HL-60/S4 treated with phorbol 12-myristate 13-acetate at 8.2 ng/mL for 4 days and 3 days (cell line): ENCODE results near the gene PEMT.

ENCODE experiments used
- in situ Hi-C: fragments of 300-500 bp; cut with MboI; formaldehyde crosslinking; loops from 2 replicates; pipeline ENCODE4 v1.15.0; 2022; ENCODE audit warnings: low sequenced_read_pairs

The PEMT gene

DNA sequence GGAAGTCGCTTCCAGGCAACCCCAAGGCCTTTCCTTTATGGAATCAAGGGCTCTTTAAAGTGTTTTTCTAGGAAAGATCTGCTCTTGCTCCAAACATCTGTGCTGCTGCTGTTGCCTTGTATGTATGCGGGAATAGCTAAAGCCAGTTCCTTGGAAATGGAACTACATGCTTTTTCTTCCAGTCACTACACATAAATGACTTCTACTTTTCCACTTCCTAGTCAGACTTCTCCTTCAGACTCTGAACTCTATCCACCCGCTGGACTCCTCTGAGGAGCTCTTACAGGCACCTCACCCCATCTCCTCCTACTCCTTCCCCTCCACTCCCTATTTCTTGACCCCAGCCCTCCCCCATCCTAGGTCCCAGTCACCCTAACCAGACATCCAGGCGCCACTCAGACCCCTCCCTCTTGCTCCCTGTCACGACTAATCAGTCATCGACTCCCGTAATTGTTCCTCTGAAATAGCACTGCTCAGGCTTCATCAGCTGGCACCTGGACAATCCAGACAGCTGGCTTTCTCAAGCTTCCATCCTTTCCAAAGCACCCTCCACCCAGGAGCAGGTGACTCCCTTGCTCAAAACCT is 15.0 kb upstream of the PEMT start:
- in situ Hi-C loops: no loop called here

DNA sequence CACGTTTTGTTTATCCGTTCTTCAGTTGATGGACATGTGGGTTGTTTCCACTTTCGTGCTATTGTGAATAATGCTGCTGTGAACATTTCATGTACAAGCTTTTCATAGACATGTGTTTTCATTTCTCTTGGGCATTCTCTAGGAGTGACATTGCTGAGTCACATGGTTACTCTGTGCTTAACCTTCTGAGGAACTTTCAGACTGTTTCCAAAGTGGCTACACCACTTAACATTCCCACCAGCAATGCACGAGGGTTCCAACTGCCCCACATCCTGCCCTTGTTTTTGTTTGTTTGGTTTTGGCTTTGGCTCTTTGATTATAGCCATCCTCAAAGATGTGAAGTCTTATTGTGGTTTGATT is 14.2 kb upstream of the PEMT start:
- in situ Hi-C loops: no loop called here

DNA sequence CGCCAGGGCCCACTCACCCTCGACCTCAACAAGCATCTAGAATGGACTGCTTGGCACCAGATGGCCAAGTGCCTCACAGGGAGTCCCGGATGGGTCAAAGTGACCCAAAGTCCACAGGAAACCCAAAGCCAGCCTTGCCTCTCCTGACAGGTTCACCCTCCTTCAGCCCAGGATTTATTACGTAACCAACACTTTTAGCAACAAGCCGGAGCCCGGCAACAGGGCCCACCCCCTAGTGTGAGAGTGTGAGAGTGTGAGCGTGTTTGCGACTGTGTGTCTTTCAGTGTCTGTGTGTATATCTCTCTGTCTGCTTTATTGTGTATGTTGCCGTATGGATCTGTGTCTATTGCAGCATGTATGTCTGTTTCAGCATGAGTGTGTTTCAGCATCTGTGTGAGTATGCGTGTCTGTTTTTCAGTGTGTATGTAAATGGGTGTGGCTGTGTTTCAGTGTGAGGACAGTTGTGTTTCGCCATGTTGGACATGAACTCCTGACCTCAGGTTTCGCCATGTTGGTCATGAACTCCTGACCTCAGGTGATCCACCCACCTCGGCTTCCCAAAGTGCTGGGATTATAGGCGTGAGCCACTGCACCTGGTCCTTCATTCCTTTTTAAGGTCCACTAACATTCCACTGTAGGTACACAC is 13.7 kb upstream of the PEMT start:
- in situ Hi-C loops: no loop called here

DNA sequence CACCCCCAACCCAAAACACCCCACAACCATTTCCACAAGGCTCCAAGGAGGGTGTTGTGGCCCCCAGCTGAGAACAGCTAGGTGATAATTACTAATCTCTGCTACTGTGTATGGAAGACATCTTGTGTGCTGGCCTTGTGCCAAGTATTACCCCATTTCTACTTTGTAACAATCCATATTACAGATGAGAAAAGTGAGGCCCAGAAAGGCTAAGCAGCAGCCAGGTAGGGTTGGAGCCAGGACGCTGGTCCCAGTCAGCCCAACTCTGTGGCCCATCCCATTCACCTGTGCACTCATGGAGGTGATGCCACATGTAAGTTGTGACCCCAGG is 12.4 kb upstream of the PEMT start:
- in situ Hi-C loops: no loop called here

DNA sequence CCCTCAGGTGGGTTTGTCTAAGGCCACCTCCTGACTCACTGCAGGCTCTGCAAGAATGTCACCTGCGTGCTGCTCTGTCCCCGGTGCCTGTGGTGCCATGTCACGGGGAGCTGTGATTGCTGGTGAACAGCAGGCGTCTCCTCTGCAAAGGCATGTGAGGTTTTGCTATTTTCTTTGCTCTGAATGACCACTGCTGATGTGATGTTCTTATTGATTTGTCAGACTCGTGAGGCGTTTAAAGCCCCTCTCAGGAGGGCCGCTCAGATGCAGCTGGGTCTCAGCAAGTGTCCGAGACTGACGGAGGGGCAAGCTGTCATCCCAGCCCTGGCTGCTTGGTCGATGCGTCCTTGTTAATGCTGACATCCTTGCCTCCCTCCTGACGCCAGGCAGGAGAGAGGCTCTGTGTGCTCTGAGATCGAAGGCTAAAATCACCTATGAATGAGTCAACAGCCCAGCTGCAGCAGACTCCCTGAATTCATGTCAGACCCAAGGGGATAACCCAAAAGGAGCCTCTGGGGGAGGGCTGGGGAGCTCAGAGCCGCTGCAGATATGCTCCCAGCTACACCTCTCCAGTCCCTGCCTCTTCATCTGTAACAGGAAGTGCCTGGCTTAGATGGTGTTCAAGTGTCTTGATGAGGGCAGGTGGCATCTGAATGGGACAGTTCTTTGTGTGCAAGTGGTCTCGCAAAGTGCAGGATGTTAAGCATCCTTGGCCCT is 11.8 kb upstream of the PEMT start:
- in situ Hi-C loops: no loop called here

DNA sequence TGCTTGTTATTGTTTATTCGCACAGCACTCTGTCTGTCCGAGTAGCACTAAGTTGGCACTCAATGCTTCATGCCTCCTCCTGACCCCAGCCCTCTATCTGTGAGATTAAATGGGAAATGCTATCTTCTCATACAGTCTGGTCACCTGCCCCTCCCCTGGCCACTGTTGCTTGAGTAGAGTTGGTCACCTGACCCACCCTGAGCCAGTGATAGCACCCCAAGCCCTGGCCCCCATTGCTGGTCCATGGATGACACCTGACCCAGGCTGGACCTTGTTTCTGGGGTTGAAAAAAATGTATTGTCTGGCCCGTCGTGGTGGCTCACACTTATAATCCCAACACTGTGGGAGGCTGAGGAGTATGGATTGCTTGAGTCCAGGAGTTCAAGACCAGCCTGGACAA is 8.5 kb upstream of the PEMT start:
- in situ Hi-C loops: no loop called here

DNA sequence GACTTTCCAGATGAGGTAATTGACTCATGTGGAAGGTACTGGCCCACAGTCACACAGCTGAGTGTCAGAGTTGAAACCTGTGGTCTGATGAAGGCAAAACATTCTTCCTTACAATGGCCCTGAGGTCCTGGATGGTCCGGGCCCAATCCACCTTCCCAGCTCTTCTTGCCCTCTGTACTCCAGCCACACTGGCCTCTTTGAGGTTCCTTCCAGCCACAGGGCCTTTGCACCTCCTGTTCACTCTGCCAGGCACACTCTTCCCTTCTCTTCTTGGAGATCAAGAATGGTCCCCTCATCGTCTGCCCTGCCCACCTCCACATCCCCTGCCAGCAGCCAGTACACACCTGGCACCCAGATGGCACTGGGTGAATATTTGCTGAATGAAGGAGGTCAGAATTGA is 6.5 kb upstream of the PEMT start:
- in situ Hi-C loops: no loop called here

DNA sequence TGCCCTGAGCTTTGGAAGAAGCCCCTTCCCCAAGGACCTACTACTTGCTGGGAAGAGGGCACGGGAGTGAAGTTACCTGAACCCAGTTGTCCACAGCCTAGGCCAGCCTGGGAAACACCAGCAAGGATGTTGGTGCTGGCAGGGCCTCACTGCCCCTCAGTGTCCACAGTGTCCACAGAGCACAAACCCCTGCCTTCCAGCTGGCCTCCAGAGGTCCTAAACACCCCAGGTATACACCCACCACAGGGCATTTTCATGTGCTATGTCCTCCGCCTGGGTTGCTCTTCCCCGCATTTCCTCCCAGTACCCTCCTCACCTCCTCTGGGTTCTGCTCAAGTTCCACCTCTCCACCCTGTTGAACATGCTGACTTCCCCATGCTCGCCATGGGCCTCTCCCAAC is 4.2 kb upstream of the PEMT start:
- in situ Hi-C loops: no loop called here

DNA sequence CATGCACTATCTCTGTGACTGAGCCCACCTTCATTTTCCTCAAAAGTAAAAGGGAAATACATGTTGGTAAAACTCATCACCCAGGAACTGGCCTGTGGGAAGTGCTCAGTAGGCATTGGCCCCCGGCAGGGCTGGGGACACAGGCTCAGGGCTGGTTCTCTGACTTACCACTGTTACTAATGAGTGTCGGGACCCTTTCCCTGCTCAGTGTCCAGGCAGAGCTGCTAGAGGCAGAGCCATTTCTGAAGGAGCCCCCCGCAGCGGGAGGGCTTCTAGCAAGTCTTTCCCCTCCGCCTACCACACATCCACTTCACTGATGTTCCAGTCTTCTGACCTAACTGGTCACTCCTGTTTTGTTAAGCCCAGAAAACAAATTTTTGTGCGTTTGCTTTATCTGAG is 1.7 kb upstream of the PEMT start:
- in situ Hi-C loops: no loop called here

DNA sequence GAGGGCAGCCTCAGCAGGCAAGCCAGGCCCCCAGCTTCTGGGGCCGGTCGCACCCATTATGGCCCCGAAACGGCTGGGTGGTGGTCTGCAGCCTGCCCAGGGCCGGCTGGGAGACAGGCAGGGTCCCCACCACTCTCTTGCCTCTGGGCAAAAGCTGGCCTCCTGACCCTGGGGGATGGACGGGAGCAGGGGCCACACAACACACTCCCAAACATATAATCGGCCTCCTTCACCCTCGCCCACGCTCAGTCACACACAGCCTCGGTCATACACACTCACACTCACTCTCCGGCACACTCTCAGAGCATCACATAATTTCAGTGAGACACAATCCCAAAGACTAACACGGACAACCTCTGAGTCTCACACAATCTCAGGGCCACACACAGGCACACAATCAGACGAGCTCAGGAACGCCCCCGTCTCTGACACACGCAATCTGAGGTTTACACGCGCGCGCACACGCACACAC is 589 bp downstream of the PEMT start:
- in situ Hi-C loops: no loop called here

DNA sequence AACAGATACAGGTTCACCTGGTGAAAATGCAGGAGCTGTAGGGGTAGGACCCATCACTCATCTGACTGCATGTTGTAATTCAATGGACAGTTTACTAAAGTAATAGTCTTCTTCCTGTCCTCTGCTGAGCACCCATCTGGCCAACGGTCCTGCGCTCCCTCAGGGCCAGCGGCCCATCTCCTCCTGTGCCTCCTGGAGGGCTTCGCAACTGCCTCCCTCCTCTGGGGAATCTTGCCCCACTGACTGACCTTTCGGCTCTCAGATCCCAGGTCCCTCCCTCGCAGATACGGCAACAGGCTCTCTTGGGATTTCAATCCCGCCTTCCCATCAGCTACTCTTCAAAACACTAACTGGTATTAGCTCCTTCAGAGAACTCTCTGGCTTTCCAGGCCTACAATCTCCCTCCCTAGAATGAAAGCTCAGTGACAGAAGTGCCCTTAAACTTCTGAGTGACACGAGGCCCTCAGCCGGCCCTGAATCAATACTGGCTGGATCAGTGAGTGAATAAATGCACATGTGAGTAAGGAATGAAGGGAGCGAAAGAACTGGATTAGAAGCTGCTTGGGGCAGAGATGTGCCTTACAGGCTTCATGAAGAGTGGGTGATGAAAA is 1.3 kb downstream of the PEMT start:
- in situ Hi-C loops: no loop called here

DNA sequence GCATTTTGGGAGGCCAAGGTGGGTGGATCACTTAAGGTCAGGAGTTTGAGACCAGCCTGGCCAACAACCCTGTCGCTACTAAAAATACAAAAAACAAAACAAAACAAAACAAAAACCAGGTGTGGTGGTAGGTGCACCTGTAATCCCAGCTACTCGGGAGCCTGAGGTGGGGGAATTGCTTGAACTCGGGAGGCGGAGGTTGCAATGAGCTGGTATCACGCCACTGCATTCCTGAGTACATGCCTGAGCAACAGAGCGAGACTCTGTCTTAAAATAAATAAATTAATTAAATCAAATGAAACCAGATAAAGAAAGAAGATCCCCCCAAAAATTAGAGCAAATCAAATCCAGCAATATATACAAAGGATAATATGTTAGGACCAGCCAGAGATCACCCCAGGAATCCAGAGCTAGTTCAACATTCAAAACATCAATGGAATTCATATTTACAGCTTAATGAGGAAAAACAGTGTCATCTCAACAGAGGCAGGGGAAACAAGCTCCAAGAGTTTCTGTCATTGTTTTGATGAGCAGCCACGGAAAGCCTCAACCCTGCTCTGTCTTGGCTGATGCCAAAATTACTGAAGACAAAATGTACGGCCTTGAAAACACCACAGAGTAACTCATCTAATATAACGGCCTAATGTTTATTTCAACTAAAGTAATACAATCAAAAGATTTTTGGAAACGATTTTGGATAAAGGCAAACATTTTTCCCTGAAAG is 3.7 kb downstream of the PEMT start:
- in situ Hi-C loops: no loop called here

DNA sequence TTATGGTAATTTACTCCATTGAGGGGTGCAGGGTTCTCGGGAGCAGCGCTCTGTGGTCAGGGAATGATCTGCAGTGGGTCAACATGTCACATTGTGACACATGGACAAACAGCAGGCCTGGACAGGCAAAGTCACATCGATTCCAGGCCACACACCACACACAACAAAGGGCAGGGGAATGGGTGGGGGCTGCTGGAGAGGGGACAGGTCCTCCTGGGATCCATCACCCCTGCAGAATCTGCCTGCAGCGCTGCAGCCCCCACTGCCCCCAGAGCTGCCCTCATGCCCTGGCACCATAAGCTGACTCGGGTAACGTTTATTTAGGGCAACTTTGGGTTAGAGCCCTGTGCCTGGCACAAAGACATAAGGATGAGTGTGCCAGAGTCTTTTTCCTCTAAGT is 9.1 kb downstream of the PEMT start:
- in situ Hi-C loops: no loop called here

DNA sequence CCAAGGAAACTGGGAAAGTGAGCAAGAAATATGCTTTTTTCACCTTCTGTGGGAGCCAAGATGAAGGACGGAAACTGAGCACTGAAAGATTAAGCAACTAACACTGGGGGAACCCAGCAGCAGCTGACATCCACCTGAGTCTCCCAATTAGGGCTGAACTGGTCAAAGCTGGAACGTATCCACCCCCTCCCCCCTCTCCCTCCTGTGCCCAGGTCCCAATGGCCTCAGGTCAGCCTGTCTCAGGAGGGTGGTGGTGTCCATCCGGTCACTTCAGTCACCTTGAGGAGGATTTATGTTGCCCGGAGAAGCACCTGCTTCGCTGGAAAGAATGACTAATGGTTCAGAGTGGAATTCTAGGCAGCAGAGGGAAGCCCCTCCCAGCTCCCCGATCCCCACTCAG is 10.0 kb downstream of the PEMT start:
- in situ Hi-C loops: no loop called here

DNA sequence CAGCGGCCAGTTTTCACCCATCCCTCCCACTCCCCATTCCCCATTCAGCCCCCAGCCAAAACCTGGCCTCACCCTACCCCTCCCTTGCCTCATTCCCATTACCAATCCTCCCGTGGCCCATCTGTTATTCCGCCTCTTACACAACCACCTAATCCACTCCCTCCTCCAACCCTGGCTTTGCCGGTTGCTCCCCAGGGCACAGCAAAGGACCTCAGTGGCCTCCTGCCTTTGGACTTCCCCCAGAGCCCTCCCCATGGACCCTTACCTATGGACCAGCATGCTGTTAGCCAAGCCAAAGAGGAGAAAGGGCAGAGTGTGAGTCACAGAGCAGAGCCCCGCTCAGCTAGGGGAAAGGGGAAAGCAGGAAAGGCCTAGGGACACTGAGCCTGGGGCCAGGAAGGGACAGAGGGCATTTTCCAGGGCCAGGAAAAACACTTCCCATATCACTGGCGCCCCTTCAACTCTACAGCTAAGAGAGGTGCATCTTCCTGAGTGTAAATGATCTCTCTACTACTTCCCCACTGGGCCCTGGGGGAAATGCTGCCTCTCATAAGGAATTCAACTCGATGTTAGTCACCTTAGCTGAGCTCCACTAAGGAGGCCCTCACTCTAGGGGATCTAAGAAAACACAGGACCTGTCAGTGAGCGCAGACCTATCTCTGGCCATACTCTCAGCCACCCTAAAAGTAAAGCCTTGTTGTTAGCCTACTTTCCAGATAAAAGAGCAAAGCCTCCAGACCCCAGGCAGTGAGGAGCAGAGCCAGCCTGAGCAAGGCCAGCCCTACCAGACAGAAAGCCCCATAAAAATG is 10.6 kb downstream of the PEMT start:
- in situ Hi-C loops: no loop called here

DNA sequence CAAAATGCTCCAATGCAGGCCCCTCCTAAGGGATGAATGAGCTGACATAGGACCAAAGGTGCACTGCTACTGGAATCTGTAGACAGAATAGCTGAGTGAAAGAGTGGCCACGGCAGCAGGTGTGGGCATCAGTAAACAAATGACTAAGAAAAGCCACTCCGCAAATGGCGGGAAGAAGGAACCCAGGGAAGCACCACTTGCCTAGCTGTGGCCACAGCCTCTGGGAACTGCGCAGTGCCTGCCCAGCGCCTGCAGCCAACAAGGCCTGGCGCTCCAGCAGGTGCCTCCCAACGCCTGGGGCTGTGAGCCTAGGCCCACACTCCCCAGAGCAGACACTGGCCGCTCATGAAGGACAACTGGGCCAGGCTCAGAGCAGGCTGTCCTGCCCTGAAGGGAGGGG is 11.8 kb downstream of the PEMT start:
- in situ Hi-C loops: no loop called here

DNA sequence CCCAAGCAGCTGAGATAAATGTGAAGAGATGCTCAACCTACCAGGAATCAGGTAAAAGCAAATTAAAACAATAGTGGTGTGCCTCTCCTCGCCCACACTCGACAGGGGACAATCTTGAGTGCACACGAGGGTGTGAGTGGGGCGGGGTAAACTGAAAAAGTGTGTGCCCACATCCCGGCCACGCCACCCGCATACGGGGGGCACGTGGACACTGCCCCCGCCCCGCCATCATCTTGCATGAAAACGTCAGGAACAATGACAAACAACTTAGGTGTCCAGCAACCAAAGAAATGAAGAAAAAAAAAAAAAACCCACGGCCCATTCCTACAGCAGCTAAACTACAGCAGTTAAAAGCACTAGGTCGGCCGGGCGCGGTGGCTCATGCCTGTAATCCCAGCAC is 14.1 kb downstream of the PEMT start:
- in situ Hi-C loops: no loop called here

DNA sequence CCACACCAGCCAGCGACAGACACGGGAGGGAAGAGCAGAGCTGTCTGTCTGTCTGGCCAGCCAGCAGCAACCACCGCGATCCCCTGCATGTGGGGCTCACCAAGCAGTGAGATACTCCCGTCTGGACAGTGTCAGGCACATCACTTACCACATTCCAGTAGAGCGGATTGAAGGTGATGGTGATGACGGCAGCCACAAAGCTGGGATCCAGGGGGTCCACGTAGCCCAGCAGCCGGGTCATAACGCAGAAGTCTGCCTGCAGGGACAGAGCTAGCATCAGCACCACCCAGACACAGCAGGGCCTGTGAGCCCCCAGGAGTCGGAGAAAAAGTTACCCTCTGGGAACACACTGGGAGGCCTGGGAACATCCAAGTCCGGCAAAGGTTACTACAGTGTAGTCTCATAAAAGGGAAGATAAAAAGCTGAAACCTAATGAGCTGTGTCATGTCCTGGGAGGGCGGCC is 14.7 kb downstream of the PEMT start:
- in situ Hi-C loops: no loop called here

DNA sequence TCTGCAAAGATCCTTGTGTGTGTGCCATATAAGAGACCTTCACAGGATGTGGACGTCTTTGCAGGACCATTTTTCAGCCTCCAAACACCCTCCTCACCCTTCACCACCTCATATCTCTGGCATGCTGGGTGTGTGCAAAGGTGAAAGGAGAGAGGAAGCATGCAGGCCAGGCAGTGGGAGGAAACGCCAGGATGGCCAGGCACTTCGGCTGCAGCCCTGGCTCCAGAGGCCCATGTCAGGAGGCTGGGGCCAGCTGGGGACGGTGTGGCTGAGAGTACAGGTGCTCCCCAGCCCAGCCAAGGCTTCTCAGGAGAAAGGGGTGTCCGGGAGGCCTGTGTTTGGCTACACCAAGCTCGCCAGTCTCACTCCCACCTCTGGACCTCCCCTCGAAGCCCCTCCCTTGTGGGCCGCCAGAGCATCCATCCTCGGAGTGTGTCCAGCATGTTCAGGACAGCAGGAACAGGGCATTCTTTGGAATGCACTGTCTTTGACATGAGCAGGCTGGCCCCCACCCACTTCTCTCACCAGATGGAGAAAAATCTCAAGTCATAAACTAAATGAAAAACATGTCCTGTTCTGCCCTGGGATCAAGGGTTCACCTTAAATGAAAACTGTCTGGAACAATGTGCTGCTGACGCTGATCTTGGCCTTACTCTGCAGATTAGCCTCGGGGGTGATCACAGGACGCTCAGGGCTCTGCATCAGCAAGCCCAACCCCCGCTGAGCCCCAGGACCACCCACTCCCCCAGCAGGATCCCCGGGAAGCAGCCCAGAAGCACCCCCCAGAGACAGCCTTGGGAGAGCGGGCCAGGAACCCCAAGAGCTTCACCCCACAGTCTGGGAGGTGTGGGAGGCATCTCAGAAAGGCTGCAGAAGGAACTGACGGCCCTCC is 15.9 kb downstream of the PEMT start:
- in situ Hi-C loops: no loop called here

DNA sequence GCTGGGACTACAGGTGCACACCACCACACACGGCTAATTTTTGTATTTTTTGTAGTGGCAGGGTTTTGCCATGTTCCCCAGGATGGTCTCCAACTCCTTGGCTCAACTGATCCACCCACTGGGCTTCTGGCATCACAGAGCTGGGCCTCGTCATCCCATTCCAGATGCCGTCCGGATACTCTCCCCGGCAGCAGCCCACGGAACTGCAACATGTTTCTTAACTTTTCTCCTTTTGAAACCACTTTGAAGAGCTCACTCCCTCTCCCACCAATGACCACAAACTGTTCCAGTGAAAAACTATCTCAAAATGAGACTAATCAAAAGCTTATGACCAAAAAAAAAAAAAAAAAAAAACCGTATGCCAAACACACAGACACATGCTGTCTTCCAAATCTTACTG is 17.6 kb downstream of the PEMT start:
- in situ Hi-C loops: no loop called here
